GM18909 (cell line): Measurements from ENCODE around the gene SYCP2L.
"Not testable (repeated sequence)": the region's sequence is repeated elsewhere in the genome, so short reads cannot be mapped to it uniquely, and the experiment has no call there.

Experiments used
- ATAC-seq: cut with Tn5 transposase; IDR thresholded peaks from one replicate; pipeline ENCODE4 v1.9.1; 2021; ENCODE audit warnings: mild to moderate bottlenecking; ENCODE audit not compliant: unreplicated experiment, poor library complexity

SYCP2L gene

GRCh38 chr6:10949579-10950490 is 63.0 kb downstream of the SYCP2L start:
- ATAC-seq = no peak

GRCh38 chr6:10951675-10952282 is 64.9 kb downstream of the SYCP2L start:
- ATAC-seq = no peak

- ATAC-seq = peak; percentile 88
These were observed 67.7 kb downstream of the SYCP2L start for GRCh38 chr6:10954590-10955010.

GRCh38 chr6:10956776-10957175 is 69.9 kb downstream of the SYCP2L start:
- no peak for ATAC-seq

- ATAC-seq = no peak
These were observed 70.6 kb downstream of the SYCP2L start for GRCh38 chr6:10957414-10957886.

GRCh38 chr6:10960171-10960570 is 73.3 kb downstream of the SYCP2L start:
- ATAC-seq = no peak

- no peak for ATAC-seq
These were observed 75.0 kb downstream of the SYCP2L start for GRCh38 chr6:10961837-10962236.

GRCh38 chr6:10962673-10963072 is 75.8 kb downstream of the SYCP2L start:
- ATAC-seq = no peak

- ATAC-seq = no peak
These were observed 76.3 kb downstream of the SYCP2L start for GRCh38 chr6:10963113-10963512.

GRCh38 chr6:10964684-10965083 is 77.8 kb downstream of the SYCP2L start:
- ATAC-seq = peak; percentile 91

GRCh38 chr6:10968776-10969175 is 81.9 kb downstream of the SYCP2L start:
- no peak for ATAC-seq

GRCh38 chr6:10970731-10971130 is 83.9 kb downstream of the SYCP2L start:
- no peak for ATAC-seq

- no peak for ATAC-seq
These were observed 85.3 kb downstream of the SYCP2L start for GRCh38 chr6:10972196-10972595.

GRCh38 chr6:10976571-10976970 is 89.7 kb downstream of the SYCP2L start:
- no peak for ATAC-seq

- ATAC-seq = no peak
These were observed 90.5 kb downstream of the SYCP2L start for GRCh38 chr6:10977231-10977968.

- ATAC-seq = no peak
These were observed 92.8 kb downstream of the SYCP2L start for GRCh38 chr6:10979603-10980002.

- no peak for ATAC-seq
These were observed 94.6 kb downstream of the SYCP2L start for GRCh38 chr6:10981409-10981808.

- ATAC-seq = not testable (repeated sequence)
These were observed 98.1 kb downstream of the SYCP2L start for GRCh38 chr6:10984959-10985358.

GRCh38 chr6:10989587-10989986 is 102.7 kb downstream of the SYCP2L start:
- ATAC-seq = no peak

GRCh38 chr6:10991115-10991514 is 104.3 kb downstream of the SYCP2L start:
- ATAC-seq = no peak

GRCh38 chr6:10993896-10994295 is 107.0 kb downstream of the SYCP2L start:
- no peak for ATAC-seq
